HK-2 (cell line): Measurements from ENCODE around the gene AGPAT4.
A peak's percentile ranks its signal among the peaks of the same experiment; 100 is the strongest.
"Not testable (repeated sequence)": the region's sequence is repeated elsewhere in the genome, so short reads cannot be mapped to it uniquely, and the experiment has no call there.

Experiments
- DNase-seq: peaks from one replicate; pipeline ENCODE4 v3.0.0-alpha.2; 2018; ENCODE audit not compliant: unreplicated experiment

The AGPAT4 gene

GRCh38 chr6:161273752-161274487 lies at the start of gene AGPAT4:
AGPAT4 (minus strand) TSS chr6:161274061; CDS start chr6:161232213, 41,848 bp downstream.
- DNase-seq = peak; percentile 67

GRCh38 chr6:161319231-161319630 lies 45.4 kb upstream of the AGPAT4 start:
- no peak for DNase-seq

GRCh38 chr6:161318456-161318855 lies 44.6 kb upstream of the AGPAT4 start:
- no peak for DNase-seq

GRCh38 chr6:161316531-161316930 lies 42.7 kb upstream of the AGPAT4 start:
- DNase-seq = no peak

- DNase-seq = not testable (repeated sequence)
Observed at GRCh38 chr6:161315246-161315917, 41.5 kb upstream of the AGPAT4 start.

- DNase-seq = not testable (repeated sequence)
Observed at GRCh38 chr6:161314541-161315245, 40.8 kb upstream of the AGPAT4 start.

- DNase-seq = no peak
Observed at GRCh38 chr6:161313940-161314509, 40.2 kb upstream of the AGPAT4 start.

GRCh38 chr6:161313475-161313874 lies 39.6 kb upstream of the AGPAT4 start:
- not testable (repeated sequence) for DNase-seq

GRCh38 chr6:161309774-161310173 lies 35.9 kb upstream of the AGPAT4 start:
- not testable (repeated sequence) for DNase-seq

- DNase-seq = no peak
Observed at GRCh38 chr6:161308075-161308655, 34.3 kb upstream of the AGPAT4 start.

- no peak for DNase-seq
Observed at GRCh38 chr6:161305860-161306259, 32.0 kb upstream of the AGPAT4 start.

GRCh38 chr6:161303628-161304340 lies 29.9 kb upstream of the AGPAT4 start:
- DNase-seq = no peak

- DNase-seq = no peak
Observed at GRCh38 chr6:161302949-161303348, 29.1 kb upstream of the AGPAT4 start.

GRCh38 chr6:161301338-161301737 lies 27.5 kb upstream of the AGPAT4 start:
- no peak for DNase-seq

- no peak for DNase-seq
Observed at GRCh38 chr6:161300823-161301222, 27.0 kb upstream of the AGPAT4 start.

- DNase-seq = no peak
Observed at GRCh38 chr6:161299726-161300125, 25.9 kb upstream of the AGPAT4 start.

GRCh38 chr6:161295784-161296183 lies 21.9 kb upstream of the AGPAT4 start:
- no peak for DNase-seq

GRCh38 chr6:161292650-161293281 lies 18.9 kb upstream of the AGPAT4 start:
- no peak for DNase-seq

- DNase-seq = no peak
Observed at GRCh38 chr6:161292145-161292544, 18.3 kb upstream of the AGPAT4 start.

- DNase-seq = no peak
Observed at GRCh38 chr6:161290751-161291150, 16.9 kb upstream of the AGPAT4 start.

- DNase-seq = no peak
Observed at GRCh38 chr6:161284653-161285052, 10.8 kb upstream of the AGPAT4 start.
